PC-9 (cell line): ENCODE results near the gene CLDN8. TPM values are rescaled to one million over a fixed set of nuclear protein-coding genes. Genes with fewer than 3 reads are reported as not detected.
A peak's percentile ranks its signal among the peaks of the same experiment; 100 is the strongest.

Experiments used
- BruUV-seq: library from RNA; stranded (reverse); fragments of 400-500 nt; replicated peaks from 2 replicates; lab custom pipeline; 2021; lab: Mats Ljungman, UMichigan
- CTCF ChIA-PET: fragments of 300-600 bp; sonication (Branson Sonifier 250); formaldehyde crosslinking; loops from one replicate; lab custom pipeline; 2022; ENCODE audit warnings: antibody characterized with exemption; lab: Charles Lee
- POLR2A ChIA-PET: fragments of 300-600 bp; sonication (Branson Sonifier 250); formaldehyde crosslinking; loops from one replicate; lab custom pipeline; 2022; ENCODE audit warnings: antibody characterized with exemption; ENCODE audit not compliant: unreplicated experiment; lab: Charles Lee
- DNase-seq, 2 experiments: peaks; one replicate each; pipeline versions ENCODE4 v3.0.0 to v3.0.0-alpha.2; 2015 to 2022; ENCODE audit warnings: mixed read lengths in 1 of 2
- H2AFZ ChIP-seq: fragments of 200-600 bp; sonication (generic); 2 replicates; pipeline ENCODE4 v1.8.1; 2017; ENCODE audit warnings: antibody characterized with exemption
- H3F3A ChIP-seq: fragments of 200-600 bp; sonication (generic); 2 replicates; pipeline ENCODE4 v1.8.1; 2017; ENCODE audit warnings: antibody characterized with exemption, mild to moderate bottlenecking, low read depth; ENCODE audit not compliant: insufficient read depth
- H3K27ac ChIP-seq: fragments of 200-600 bp; sonication (generic); 2 replicates; pipeline ENCODE4 v1.6.1; 2016; ENCODE audit warnings: mixed run types
- H3K27me3 ChIP-seq: fragments of 200-600 bp; sonication (generic); 2 replicates; pipeline ENCODE4 v1.6.1; 2016; ENCODE audit warnings: low read depth, mixed run types; ENCODE audit not compliant: insufficient read depth
- H3K36me3 ChIP-seq: fragments of 200-600 bp; sonication (generic); 2 replicates; pipeline ENCODE4 v1.6.1; 2016; ENCODE audit warnings: low read depth, mixed run types
- H3K4me1 ChIP-seq: fragments of 200-600 bp; sonication (generic); replicated peaks from 2 replicates; pipeline ENCODE4 v1.6.1; 2016; ENCODE audit warnings: mixed run types; ENCODE audit not compliant: insufficient read depth
- H3K4me2 ChIP-seq: fragments of 200-600 bp; sonication (generic); 2 replicates; pipeline ENCODE4 v1.6.1; 2017; ENCODE audit warnings: mixed run types
- H3K4me3 ChIP-seq: fragments of 200-600 bp; sonication (generic); 2 replicates; pipeline ENCODE4 v1.6.1; 2016; ENCODE audit warnings: mixed run types
- H3K79me2 ChIP-seq: fragments of 200-600 bp; sonication (generic); 2 replicates; pipeline ENCODE4 v1.6.1; 2017; ENCODE audit warnings: low read depth, mixed run types
- H3K9me2 ChIP-seq: fragments of 200-600 bp; sonication (generic); 2 replicates; pipeline ENCODE4 v1.8.1; 2017; ENCODE audit warnings: mild to moderate bottlenecking; ENCODE audit not compliant: insufficient read depth
- H3K9me3 ChIP-seq: fragments of 200-600 bp; sonication (generic); 2 replicates; pipeline ENCODE4 v1.8.1; 2016; ENCODE audit warnings: low read depth; ENCODE audit not compliant: insufficient read depth
- H4K20me1 ChIP-seq: fragments of 200-600 bp; sonication (generic); 2 replicates; pipeline ENCODE4 v1.8.1; 2017; ENCODE audit not compliant: insufficient read depth
- EZH2 ChIP-seq: fragments of 200-600 bp; sonication (generic); IDR thresholded peaks from 2 replicates; pipeline ENCODE4 v1.8.0; 2017; ENCODE audit warnings: antibody characterized with exemption, low read depth
- intact Hi-C: fragments of 100-400 bp; cut with micrococcal nuclease; formaldehyde crosslinking; loops from one replicate; pipeline ENCODE4 v1.10.0; 2022; ENCODE audit not compliant: unreplicated experiment
- total RNA-seq: library from RNA; stranded (reverse); gene quantifications from 2 replicates; pipeline ENCODE4 v1.2.3, GENCODE V29; 2021
- TF ChIP-seq, protein P1 (sequence below): fragments of 200-600 bp; sonication (generic); conservative IDR thresholded peaks from 2 replicates; pipeline ENCODE4 v1.6.1; 2017; ENCODE audit warnings: mixed run types, antibody characterized with exemption, mild to moderate bottlenecking, moderate library complexity

Gene CLDN8
- total RNA-seq, 1 experiment from 2014 or later, result 1.2 TPM

DNA sequence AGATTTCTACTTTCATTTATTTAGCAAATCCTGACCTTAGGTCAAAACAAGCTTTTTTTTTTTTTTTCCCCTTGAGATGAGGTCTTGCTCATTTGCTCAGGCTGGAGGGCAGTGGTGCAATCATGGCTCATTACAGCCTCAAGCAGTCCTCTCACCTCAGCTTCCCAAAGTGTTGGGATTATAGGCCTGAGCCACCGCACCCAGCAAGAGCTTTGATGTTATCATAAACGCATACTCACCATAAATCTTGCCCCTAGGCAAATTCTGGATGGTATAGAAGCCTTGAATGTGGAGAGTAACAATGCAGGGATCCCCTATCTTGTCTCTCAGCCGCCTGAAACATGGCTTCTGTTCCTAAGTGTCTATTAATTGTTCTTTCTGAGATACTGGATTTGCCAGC is 24.8 kb upstream of the CLDN8 start:
- H3K36me3 ChIP-seq, result no peaks in the 10 kb centered on the region
- TF ChIP-seq, protein P1, sequence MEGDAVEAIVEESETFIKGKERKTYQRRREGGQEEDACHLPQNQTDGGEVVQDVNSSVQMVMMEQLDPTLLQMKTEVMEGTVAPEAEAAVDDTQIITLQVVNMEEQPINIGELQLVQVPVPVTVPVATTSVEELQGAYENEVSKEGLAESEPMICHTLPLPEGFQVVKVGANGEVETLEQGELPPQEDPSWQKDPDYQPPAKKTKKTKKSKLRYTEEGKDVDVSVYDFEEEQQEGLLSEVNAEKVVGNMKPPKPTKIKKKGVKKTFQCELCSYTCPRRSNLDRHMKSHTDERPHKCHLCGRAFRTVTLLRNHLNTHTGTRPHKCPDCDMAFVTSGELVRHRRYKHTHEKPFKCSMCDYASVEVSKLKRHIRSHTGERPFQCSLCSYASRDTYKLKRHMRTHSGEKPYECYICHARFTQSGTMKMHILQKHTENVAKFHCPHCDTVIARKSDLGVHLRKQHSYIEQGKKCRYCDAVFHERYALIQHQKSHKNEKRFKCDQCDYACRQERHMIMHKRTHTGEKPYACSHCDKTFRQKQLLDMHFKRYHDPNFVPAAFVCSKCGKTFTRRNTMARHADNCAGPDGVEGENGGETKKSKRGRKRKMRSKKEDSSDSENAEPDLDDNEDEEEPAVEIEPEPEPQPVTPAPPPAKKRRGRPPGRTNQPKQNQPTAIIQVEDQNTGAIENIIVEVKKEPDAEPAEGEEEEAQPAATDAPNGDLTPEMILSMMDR, result no peak
- TF ChIP-seq EZH2, result no peak
- H3K4me3 ChIP-seq, result no peak overlapping the region
- no peaks in the 10 kb centered on the region for H3K9me2 ChIP-seq
- H3K79me2 ChIP-seq, result no peaks in the 10 kb centered on the region
- ChIA-PET POLR2A (no interaction called here), CTCF (no interaction called here)
- H3K9me3 ChIP-seq, result no peaks in the 10 kb centered on the region
- no peak overlapping the region for H3K27ac ChIP-seq
- H3F3A ChIP-seq, result peaks cover 7% of the 10 kb centered on the region
- no peaks in the 10 kb centered on the region for H3K27me3 ChIP-seq
- H3K4me1 ChIP-seq, result peaks cover 8% of the 10 kb centered on the region
- intact Hi-C loops, result no loop called here
- DNase-seq, result peak in 1 of 2 experiments; percentile 54
- H2AFZ ChIP-seq, result no peak overlapping the region; the same call in 1 of the 2 replicates
- no peaks in the 10 kb centered on the region for H4K20me1 ChIP-seq
- no TSS peak for BruUV-seq
- H3K4me2 ChIP-seq, result no peak overlapping the region

DNA sequence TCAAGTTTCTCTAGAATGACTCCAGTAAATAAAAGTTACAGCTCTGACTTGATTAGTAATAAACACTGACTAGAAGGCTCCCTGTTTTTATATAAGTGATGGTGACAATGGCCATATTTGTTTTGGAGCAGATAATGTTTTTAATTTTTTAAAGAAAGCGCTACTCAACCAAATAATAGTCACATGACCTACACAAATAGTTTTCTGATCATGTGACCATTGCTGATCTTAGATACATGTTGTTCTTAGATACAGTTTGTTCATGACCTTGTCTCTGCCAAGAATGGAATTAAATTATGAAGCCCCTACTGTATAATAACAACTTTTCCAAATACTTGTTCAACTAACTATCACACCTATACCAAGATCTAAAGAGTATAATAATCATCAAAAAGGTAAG is 22.3 kb upstream of the CLDN8 start:
- Histone ChIP-seq H3K79me2 (no peaks in the 10 kb centered on the region), H3K9me3 (no peaks in the 10 kb centered on the region), H3F3A (peaks cover 22% of the 10 kb centered on the region), H3K27me3 (no peaks in the 10 kb centered on the region), H3K4me2 (no peak overlapping the region), H3K9me2 (no peaks in the 10 kb centered on the region), H3K4me1 (peaks cover 27% of the 10 kb centered on the region), H3K27ac (no peak overlapping the region), H4K20me1 (no peaks in the 10 kb centered on the region), H3K36me3 (no peaks in the 10 kb centered on the region), H3K4me3 (no peak overlapping the region), H2AFZ (no peak overlapping the region)
- ChIA-PET CTCF (no interaction called here), POLR2A (no interaction called here)
- TF ChIP-seq, protein P1, result no peak
- DNase-seq, result no peak
- no TSS peak for BruUV-seq
- intact Hi-C loops, result no loop called here

DNA sequence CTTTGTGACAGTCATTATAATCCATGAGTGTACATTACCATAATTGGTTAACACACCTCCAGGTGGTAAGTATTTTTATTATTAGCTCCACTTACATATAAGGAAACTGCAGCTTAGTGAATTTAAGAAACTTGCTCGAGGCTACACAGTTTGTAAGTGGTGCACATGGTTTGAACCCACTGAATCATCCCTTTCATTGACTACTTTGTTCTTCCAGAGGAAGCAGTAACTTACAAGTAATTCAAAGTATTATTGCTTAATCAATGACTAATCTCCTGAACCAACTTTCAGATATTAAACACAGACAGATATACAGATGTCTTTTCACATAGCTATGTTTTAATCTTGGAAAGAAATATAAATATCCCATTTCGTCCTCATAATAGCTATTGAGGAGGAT is 18.7 kb upstream of the CLDN8 start:
- Histone ChIP-seq H4K20me1 (no peaks in the 10 kb centered on the region), H2AFZ (no peak overlapping the region; the same call in 1 of the 2 replicates), H3K4me3 (no peak overlapping the region), H3K4me2 (peak overlapping the region; percentile 32), H3K79me2 (no peaks in the 10 kb centered on the region), H3F3A (peaks cover 15% of the 10 kb centered on the region), H3K27ac (peak overlapping the region; percentile 79), H3K4me1 (peaks cover 23% of the 10 kb centered on the region), H3K27me3 (no peaks in the 10 kb centered on the region), H3K9me3 (no peaks in the 10 kb centered on the region), H3K9me2 (no peaks in the 10 kb centered on the region), H3K36me3 (no peaks in the 10 kb centered on the region; the same call in 1 of the 2 replicates)
- BruUV-seq, result no TSS peak
- intact Hi-C loops, result no loop called here
- peak in 1 of 2 experiments; percentile 90 for DNase-seq
- ChIA-PET CTCF (no interaction called here), POLR2A (no interaction called here)
- TF ChIP-seq, protein P1, result no peak
- no peak for TF ChIP-seq EZH2
